ENCODE results near the gene REPIN1. TPM values are rescaled to one million over a fixed set of nuclear protein-coding genes. Genes with fewer than 3 reads are reported as not detected.
A peak's percentile ranks its signal among the peaks of the same experiment; 100 is the strongest.

Gene REPIN1
- total and polyA plus RNA-seq, 9 of the 15 experiments (the other 6 are each of a cell fraction or from before 2014, with no cell fraction given): 8.1 to 283 (median 94.3) TPM

GRCh38 chr7:150322114-150322832, 46.3 kb upstream of the REPIN1 start (continued):
- TF ChIP-seq ZNF311 (CRISPR knock-in tag; IDR thresholded peaks at IDR 0.05) (peak; percentile 90), CTBP1 (IDR thresholded peaks at IDR 0.05; ENCODE audit: borderline replicate concordance) (peak; percentile 7; the same call in 1 of the 2 replicates), CBX8 (IDR thresholded peaks at IDR 0.05; ENCODE audit: borderline replicate concordance, extremely low read depth, low read depth, low read length, poor library complexity, severe bottlenecking) (no peak), MXD1 (CRISPR knock-in tag; IDR thresholded peaks at IDR 0.05; ENCODE audit: borderline replicate concordance, poor library complexity, severe bottlenecking) (no peak), SAFB (IDR thresholded peaks at IDR 0.05; ENCODE audit: borderline replicate concordance, low read depth, low read length) (no peak), ZNF143 (CRISPR knock-in tag; IDR thresholded peaks at IDR 0.05) (no peak), SMARCB1 (IDR thresholded peaks at IDR 0.05; ENCODE audit: insufficient read length, low read depth) (no peak), ZFPM2 (CRISPR knock-in tag; IDR thresholded peaks at IDR 0.05) (no peak), POLR3G (IDR thresholded peaks at IDR 0.05; ENCODE audit: extremely low read depth, insufficient read length, insufficient replicate concordance) (no peak), E4F1 (CRISPR knock-in tag; IDR thresholded peaks at IDR 0.05; ENCODE audit: borderline replicate concordance) (peak; percentile 3; the same call in 1 of the 2 replicates), HMG20B (CRISPR knock-in tag; IDR thresholded peaks at IDR 0.05) (no peak), NONO (IDR thresholded peaks at IDR 0.05; ENCODE audit: low read depth in 2 of 2, low read length in 1 of 2) (no peak), RBM34 (IDR thresholded peaks at IDR 0.05; ENCODE audit: borderline replicate concordance, insufficient read depth, low read length) (no peak), GABPB1 (CRISPR knock-in tag; IDR thresholded peaks at IDR 0.05) (no peak), RBM22 (IDR thresholded peaks at IDR 0.05; ENCODE audit: low read depth, low read length, poor library complexity, severe bottlenecking) (no peak), ZNF165 (CRISPR knock-in tag; IDR thresholded peaks at IDR 0.05; ENCODE audit: borderline replicate concordance) (peak; percentile 94), HDGF (IDR thresholded peaks at IDR 0.05) (no peak; the same call in none of the 2 replicates), HCFC1 (IDR thresholded peaks at IDR 0.05; ENCODE audit: low read depth, low read length) (no peak), ZNF583 (CRISPR knock-in tag; IDR thresholded peaks at IDR 0.05) (peak; percentile 96), L3MBTL2 (IDR thresholded peaks at IDR 0.05) (no peak), HEY1 (CRISPR knock-in tag; IDR thresholded peaks at IDR 0.05; ENCODE audit: borderline replicate concordance) (no peak)
- TF ChIP-seq, protein P1, sequence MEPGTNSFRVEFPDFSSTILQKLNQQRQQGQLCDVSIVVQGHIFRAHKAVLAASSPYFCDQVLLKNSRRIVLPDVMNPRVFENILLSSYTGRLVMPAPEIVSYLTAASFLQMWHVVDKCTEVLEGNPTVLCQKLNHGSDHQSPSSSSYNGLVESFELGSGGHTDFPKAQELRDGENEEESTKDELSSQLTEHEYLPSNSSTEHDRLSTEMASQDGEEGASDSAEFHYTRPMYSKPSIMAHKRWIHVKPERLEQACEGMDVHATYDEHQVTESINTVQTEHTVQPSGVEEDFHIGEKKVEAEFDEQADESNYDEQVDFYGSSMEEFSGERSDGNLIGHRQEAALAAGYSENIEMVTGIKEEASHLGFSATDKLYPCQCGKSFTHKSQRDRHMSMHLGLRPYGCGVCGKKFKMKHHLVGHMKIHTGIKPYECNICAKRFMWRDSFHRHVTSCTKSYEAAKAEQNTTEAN (CRISPR knock-in tag; IDR thresholded peaks at IDR 0.05): no peak

Measured in K562 (cell line).